HL-60/S4 treated with phorbol 12-myristate 13-acetate at 8.2 ng/mL for 4 days and 3 days (cell line): ENCODE data around the gene EYA2.

Experiments used
- in situ Hi-C: fragments of 300-500 bp; cut with MboI; formaldehyde crosslinking; loops from 2 replicates; pipeline ENCODE4 v1.15.0; 2022; ENCODE audit warnings: low sequenced_read_pairs

EYA2 gene

DNA sequence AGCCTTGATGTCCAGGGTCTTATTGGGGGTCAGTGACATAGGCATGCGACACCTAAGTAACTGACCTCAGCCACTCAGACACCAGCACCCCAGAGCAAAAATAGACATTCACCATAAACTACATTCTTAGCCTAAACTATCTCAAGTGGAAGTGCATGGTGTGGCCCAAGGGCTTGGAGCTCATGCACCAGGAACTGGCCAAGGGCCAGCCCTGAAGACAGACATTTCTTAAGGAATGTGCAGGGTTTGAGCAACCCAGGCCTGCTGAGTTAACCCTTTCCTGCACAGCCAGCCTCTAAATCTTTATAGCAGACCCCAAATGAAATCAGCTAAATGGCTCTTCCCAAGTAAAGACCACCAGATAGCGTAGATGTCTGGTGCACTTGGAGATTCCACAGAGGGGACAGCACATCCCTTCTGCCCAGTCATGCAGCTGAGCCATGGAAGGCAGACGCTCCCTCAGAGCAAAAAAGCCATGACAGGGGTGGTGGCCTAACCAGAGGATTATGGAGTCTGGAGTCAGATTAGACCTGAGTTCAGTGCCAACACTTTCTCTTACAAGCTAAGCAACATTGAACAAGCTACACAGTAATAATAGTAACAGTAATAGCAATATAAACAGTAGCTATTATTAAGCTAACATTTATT is 239.3 kb downstream of the EYA2 start:
- in situ Hi-C loops = no loop called here

DNA sequence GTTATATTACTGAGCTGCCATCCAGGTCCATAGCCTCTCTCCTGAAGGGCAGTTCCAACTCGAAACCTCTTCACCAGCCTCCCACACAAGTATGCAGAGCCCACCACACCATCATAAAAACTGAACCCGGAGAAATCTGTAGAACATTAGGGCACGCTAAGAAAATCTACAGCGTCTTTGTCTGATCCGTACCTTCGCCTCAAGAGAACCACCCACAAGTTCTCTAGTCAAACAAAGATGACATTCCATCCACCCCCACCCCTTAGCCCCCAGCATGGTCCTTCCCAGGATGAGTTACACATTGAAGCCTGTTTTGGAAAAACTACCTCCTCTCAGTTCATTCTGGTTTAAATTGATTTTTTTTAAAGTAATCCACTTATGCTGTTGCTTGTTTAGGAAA is 242.1 kb downstream of the EYA2 start:
- in situ Hi-C loops = no loop called here

DNA sequence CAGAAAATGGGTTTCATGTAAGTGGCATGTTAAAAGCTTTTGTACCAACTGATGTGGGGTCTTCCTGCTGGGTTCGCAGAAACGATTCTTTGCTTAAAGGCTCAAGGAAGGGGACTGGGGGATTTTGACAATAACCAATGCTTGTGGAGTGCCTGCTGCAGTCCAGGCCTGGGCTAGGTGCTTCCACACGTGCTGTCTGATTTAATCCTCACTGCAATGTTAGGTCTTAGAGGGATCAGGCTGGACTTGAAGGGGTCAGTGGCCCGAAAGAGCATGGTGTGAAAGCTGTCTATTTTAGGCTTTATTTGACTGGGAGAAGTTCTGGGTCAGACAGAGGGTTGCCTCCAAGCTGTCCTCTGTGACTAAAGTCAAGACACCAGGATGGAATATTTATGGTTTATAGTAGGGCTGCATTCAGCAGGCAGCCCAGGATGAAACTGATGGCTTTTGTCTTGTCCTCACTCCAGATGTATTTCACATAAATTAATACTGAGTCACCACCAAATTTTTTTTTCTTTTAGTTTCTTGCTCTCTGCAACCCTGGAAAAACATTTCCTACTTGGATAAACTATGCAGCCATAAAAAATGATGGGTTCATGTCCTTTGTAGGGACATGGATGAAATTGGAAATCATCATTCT is 242.7 kb downstream of the EYA2 start:
- in situ Hi-C loops = no loop called here

DNA sequence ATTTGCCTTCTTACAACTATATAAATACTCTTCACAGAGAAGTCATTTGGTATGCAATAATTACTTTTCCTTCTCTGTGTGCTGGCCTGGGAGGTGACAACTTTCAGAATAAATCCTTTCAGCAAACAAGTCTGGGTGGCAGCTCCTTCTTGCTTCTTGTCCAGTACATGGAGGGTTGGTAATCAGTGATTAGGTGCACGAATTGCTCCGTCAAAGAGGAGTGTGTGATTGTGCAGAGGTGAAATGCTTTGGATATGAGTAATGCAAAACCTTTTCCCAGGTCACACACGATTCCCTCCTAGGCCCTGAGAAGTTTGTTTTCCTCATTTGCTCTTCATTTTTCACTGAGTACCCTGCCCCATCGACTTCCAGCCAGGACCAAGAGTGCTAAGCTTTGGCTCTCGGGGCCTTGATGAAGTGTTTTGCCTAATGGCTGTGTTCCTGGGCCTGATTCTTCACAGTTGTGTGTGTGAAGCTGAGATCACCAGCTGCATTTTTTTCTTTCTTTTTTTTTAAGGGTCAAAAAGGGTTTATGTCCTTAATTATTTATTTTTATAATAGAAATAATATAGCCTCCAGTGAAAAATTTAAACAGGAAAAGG is 245.4 kb downstream of the EYA2 start:
- in situ Hi-C loops = no loop called here

DNA sequence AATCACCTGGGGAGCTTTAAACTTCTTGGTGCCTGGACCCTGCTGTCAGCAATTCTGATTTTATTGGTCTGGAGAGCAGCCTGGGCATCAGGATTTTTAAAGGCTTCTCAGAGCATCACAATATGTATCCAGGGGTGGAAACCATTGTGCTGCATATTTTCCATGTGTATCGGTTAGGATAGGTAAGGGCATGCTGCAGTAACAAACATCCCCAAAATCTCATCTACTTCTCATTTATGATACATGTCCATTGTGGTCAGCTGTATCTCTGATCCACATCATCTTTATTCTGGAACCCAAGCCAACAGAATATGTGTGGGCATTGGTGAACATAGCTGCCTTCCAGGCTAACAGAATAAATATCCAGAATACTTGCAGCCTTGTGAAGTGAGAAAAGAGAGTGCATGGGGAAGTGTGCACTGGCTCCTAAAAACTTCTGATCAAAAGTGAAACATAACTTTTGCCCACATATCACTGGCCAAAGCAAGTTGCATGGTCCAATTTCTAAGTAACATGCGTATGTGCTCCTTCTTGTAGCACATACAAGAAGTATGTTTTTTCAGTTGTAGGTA is 246.8 kb downstream of the EYA2 start:
- in situ Hi-C loops = no loop called here

DNA sequence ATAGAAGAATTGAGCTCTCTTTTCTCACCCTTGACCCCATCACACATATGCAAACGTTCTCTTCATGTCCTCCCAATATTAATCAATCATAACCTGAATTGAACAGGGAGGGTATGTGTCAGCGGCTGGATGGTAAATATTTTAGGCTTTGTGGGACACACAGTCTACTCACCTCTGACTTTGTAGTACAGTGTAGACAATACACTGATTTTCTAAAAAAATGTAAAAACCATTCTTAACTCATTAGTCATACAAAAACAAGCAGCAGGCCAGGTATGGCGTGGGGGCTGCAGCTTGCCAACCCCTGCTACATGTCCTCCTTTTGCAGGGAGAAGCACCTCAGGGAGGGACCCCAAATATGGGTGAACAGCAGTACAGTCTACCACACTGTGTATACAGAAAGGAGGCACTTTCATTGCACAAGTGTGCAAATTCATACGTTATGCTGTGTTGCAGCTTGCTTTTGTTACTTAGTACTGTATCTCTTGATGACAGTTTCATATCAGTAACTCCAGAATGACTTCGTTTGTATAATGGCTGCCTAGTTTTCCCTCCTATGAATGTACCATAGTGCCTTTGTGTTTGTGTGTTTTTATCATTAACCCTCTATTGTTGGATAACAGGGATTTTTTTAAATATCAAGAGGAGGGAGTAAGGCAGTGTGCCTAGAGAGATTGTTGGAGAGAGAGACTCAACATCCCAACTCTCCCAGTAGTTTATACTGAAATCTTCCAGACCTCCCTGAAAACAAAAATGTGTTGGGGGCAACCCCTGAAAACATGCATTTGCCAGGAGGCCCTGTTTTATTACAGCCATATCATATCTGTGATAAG is 247.5 kb downstream of the EYA2 start:
- in situ Hi-C loops = no loop called here

DNA sequence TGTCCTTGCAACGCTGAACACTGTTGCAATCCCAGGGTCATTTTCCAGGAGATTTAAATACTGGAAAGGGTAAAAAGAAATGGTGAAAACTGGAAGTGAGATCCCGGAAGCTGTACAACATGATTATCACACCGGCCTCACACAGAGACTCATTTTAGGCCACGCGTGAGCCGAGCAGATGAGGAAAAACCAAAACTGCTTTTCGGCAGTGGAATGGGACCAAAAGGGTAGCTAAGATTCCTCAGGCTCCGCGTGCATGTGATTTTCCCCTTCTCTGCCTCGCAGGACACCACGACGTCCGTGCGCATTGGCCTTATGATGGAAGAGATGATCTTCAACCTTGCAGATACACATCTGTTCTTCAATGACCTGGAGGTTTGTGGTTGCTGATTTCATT is 248.1 kb downstream of the EYA2 start:
- in situ Hi-C loops = no loop called here

DNA sequence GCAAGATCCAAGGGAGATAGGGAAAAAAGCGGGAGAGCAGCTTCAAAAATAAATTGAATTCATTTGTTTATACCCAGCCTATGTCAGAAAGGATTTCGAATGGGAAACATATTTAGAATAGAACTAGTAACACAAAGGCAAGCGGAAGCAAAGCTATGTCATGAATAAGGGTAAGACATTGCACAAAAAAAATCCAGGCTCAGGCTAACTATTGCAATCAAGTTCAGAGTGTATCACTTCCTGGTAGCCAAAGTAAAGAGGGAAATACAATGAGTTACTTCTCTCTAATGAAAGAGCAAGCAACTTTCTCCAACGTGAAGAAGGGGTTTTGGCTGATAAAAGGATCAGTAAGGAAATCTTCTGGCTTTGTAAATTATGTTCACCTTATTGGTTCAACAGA is 249.0 kb downstream of the EYA2 start:
- in situ Hi-C loops = no loop called here

DNA sequence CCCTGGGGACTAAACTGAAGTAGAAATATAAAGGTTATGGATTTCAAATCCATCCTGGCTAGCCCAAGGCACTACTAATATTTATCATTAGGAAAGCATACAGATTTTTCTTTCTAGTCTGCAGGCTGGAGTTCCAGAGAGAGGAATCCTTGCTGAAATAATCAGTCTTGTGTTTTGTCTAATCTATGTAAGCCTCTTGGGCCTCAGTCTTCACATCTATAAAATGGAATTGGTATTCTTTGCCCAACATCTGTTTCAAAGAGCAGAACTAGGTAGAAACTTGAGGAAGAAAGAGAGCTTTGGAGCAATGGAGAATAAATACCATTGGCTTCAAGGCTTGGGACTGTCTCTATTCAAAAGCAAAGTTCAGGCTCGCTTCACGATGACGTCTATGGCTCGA is 249.8 kb downstream of the EYA2 start:
- in situ Hi-C loops = no loop called here

DNA sequence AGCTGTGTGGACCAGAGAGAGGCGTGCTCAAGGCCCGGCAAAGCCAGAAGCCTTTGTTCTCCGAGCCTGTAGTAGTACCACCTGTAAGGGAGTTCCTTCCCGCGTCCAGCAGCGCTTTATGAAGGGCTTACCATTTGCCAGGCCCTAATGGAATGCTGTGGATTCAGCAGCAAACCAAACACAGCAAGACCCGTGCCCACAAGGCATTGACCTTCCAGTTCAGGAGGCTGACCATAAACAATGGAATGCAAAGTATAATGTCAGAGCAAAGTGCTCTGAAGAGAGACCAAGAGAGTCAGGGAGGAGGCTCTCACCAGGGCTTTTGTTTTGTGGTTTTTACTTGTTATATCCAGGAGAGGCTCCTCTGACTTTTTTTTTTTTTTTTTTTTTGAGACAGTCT is 252.0 kb downstream of the EYA2 start:
- in situ Hi-C loops = no loop called here

DNA sequence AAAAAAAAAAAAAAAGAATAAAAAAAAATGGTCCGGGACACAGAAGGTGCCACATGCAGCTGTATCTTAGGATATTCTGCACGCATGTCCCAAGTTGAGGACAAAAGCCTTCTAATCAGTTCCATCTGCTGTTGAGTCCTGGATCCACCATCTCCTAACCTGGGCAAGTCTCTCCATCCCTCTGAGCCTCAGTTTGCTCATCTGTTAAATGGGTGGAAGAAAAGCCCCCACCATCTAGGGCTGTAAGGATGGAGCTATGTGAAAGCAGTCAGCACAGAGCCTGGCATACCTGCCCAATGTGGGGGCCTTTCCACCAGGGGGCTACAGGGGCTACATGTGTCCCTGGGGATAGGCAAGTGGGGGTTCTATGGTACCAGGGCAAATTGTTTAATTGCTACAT is 253.4 kb downstream of the EYA2 start:
- in situ Hi-C loops = no loop called here

DNA sequence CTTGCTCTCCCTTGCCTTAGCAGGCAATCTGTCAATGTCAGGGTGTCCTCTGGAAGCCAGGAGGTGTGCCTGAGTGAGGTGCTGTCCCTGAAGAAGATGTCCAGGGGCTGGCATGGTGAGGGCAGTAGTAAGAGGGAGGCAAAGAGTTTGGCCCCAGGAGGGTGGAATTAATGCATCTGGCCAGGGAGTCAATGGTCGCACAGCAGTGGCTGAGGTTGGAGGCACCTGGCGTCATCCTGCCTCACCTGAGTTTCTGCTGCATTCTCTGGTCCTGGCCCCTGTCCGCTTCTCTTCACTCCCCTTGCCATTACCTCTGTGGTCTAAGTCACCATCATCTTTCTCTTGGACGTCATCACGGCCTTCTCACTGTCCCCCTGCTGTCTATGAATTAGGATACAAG is 255.3 kb downstream of the EYA2 start:
- in situ Hi-C loops = loop anchor here (25.0 kb wide), 1 partner anchor 388 kb away; no protein-coding TSS in a partner anchor

DNA sequence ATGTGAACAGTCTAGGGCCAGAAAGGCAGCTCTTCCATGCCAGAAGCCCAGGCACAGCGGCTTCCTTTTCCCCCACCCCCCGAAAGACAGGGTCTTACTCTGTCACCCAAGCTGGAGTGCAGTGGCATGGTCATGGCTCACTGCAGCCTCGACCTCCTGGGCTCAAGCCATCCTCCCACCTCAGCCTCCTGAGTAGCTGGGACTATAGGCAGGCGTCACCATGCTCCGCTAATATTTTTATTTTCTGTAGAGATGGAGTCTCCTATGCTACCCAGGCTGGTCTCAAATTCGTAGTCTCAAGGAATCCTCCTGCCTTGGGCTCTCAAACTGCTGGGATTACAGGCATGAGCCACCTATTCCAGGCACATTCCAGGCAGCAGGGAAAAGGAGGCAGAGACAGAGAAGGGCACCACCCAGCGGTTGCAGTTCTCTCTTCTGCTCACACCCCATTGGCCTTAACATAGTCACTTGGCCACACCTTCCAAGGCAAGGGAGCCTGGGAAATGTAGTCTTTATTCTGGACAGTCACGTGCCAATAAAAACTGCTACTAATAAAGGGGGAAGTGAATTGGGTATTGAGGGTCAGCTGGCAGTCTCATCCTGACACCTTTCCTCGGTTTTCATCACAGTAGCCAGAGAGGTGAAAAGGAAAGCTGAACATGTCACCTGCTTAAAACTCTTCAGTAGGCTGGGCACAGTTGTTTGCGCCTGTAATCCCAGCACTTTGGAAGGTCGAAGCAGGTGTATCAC is 255.9 kb downstream of the EYA2 start:
- in situ Hi-C loops = loop anchor here (25.0 kb wide), 1 partner anchor 388 kb away; no protein-coding TSS in a partner anchor

DNA sequence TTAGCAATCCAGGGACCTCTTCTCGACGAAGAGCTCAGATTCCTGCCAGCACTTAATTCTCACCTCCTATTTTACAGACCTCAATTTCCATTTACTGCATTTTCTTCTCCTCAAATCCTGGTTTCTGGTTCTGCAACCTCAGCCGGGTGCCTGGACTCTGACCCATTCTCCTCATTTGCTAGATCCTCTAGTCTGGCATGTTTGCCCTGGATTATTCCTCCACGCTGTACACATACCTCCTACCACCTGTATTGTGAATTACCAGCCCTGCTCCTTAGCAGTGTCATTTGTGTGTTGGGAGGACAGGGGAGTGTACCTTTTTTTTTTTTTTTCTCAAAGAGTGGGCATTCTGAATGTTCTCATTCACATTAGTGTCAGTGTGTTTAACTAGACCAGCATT is 257.4 kb downstream of the EYA2 start:
- in situ Hi-C loops = loop anchor here (25.0 kb wide), 1 partner anchor 390 kb away; no protein-coding TSS in a partner anchor

DNA sequence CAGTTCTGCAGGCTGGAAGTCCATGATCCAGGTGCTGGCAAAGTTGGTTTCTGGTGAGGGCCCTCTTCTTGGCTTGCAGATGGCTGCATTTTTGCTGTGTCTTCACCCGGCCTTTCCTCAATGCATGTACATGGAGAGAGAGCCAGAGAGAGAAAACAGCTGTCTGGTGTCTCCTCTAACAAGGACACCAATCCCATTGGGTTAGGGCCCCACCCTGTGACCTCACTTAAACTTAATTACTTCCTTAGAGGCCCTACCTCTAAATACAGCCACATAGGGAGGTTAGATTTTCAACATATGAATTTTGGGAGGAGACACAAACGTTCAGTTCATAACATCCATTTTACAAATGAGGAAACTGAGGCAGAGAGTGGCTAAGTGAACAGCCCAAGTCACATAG is 259.4 kb downstream of the EYA2 start:
- in situ Hi-C loops = loop anchor here (25.0 kb wide), 1 partner anchor 392 kb away; no protein-coding TSS in a partner anchor

DNA sequence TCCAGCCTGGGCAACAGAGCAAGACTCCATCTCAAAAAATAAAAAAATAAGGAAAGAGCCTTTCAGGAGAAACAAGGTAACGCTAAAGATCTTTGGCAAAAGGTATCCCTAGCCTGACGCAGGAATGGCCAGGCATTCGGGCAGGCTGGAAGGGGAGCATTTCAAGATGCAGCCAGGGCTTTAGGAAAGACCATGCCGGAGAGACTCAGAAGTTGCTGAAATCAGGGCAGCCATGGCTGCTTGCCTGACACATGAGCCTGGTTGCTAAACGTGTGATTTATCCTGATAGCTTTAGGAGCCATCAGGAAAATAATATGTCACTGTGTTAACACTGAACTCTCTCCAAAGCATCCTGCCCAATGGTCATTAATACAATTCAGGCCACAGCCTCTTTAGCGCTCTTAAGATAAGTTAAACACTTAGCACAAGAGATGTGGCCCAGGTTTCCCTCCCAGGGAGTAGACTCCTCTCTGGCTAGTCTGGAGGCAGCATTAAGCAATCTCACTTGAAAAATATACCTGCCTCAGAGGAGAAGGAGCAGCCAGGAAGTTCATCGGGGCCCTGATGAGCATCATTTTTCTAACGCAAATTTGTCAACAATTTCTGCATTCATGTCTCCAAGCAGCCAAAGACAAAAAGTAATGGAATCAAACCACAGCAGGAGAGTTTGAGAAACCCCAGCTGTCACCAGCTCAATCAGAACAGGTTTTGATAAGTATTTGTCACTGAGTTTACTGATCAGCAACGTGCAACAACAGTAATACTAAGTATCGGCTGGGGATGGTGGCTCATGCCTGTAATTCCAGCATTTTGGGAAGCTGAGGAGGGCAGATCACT is 261.9 kb downstream of the EYA2 start:
- in situ Hi-C loops = loop anchor here (25.0 kb wide), 1 partner anchor 394 kb away; no protein-coding TSS in a partner anchor

DNA sequence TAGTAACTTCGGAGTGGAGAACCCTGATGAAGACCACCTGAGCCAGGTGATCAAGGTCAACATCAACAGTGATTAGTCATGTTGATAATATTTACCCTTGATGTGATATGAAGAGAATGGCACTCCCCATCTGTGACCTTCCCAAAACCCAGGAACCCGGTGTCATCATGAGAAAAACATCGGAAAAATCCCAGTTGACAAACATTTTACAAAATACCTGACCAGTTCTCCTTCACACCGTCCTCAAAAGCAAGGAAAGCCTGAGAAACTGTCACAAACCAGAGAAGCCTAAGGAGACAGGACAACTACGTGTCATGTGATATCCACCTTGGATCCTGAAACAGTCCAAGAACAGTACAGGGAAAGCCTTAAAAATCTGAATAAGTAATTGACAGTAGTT is 264.5 kb downstream of the EYA2 start:
- in situ Hi-C loops = loop anchor here (25.0 kb wide), 1 partner anchor 397 kb away; no protein-coding TSS in a partner anchor

DNA sequence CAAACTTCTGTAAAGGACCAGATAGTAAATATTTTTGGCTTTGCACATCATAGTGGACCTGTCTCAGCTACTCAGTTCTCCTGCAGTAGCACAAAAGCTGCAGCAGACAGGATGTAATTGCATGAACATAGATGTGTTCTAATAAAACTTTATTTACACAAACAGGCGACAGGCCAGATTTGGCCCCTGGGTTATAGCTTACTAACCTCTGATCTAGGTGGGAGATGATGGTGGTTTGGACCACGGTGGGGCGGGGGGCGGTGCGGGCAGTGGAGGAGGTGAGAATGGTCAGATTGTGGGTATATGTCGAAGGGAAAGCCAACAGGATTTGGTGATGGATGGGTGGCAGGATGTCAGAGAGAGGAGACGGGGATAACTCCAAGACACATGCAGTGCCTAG is 265.6 kb downstream of the EYA2 start:
- in situ Hi-C loops = loop anchor here (25.0 kb wide), 1 partner anchor 398 kb away; no protein-coding TSS in a partner anchor

DNA sequence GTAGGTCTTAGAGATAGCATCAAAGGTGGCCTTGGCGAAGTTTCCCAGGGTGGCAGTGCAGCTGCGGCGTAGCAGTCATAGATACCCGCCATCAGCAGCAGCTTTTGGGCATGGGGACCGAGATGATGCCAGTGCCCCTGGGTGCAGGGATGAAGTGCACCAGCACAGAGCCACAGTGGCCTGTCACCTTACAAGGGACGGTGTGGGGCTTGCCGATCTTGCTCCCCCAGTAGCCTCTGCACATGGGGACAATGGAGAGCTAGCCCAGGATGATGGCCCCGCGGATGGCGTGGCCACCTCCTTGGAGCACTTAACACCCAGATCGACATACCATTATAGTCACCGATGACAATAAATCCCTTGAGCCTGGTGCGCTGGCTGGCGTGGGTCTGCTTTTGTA is 266.3 kb downstream of the EYA2 start:
- in situ Hi-C loops = loop anchor here (25.0 kb wide), 1 partner anchor 399 kb away; no protein-coding TSS in a partner anchor
